Mucosa of stomach (tissue), 1 donor: ENCODE results near the gene CDH12.
"Not testable (repeated sequence)": the region's sequence is repeated elsewhere in the genome, so short reads cannot be mapped to it uniquely, and the experiment has no call there.

Experiments used
- H3K27me3 ChIP-seq: one replicate; pipeline ENCODE4 v1.7.0; 2013; ENCODE audit warnings: mild to moderate bottlenecking, low read length; ENCODE audit not compliant: control insufficient read depth, insufficient read depth
- H3K36me3 ChIP-seq: one replicate; pipeline ENCODE4 v1.7.0; 2013; ENCODE audit warnings: low read length; ENCODE audit not compliant: control insufficient read depth, insufficient read depth
- H3K4me1 ChIP-seq: one replicate; pipeline ENCODE4 v1.7.0; 2013; ENCODE audit warnings: mild to moderate bottlenecking, low read length; ENCODE audit not compliant: control insufficient read depth, insufficient read depth
- H3K4me3 ChIP-seq: one replicate; pipeline ENCODE4 v1.7.0; 2013; ENCODE audit warnings: low read length
- H3K9ac ChIP-seq: one replicate; pipeline ENCODE4 v1.7.0; 2013; ENCODE audit warnings: mild to moderate bottlenecking, low read length, moderate library complexity
- H3K9me3 ChIP-seq: one replicate; pipeline ENCODE4 v1.7.0; 2013; ENCODE audit warnings: mild to moderate bottlenecking, low read length, moderate library complexity; ENCODE audit not compliant: control insufficient read depth
- donor health status: Pancreatic carcinoma.

The CDH12 gene

DNA sequence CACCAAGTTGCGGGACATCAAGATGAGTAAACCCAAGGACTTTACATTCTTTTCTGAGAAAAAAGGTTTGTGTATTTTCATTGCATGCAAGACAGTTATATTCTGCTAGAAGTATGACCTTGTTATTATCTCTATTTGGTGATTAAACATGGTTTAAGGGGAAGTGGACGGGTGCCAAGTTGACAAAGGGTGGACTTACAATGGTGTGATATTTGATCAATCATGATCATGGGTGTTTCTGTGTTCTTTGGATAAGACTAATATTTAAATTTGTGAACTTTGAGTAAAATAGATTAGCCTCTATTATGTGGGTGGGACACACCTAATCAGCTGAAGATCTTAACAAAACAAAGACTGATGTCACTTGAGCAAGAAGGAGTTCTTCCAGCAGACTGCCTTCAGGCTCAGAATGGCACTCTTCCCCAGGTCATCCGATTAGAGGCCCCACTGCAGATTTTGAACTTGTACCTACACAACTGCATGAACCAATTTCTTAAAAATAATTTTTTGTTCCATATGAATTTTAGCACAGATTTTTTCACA lies 782.9 kb downstream of the CDH12 start:
- Histone ChIP-seq H3K27me3 (peaks cover 4% of the 10 kb centered on the region), H3K4me1 (no peaks in the 10 kb centered on the region), H3K9ac (no peak overlapping the region), H3K9me3 (no peaks in the 10 kb centered on the region), H3K4me3 (no peak overlapping the region), H3K36me3 (no peaks in the 10 kb centered on the region)

DNA sequence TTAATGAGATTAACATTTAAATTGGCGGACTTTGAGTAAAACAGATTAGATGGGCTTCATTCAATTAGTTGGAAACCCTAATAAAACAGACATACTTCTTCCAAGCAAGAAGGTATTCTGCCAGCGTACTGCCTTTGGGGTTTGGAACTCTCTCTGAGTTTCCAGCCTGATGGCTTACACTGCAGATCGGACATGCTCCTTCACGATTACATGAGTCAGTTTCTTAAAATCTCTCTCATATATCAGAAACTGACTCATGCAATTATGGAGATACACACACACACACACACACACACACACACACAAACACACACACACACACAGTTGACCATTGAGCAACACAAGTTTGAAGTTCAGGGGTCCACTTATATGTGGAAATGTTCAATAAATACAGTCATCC lies 789.4 kb downstream of the CDH12 start:
- H3K4me1 ChIP-seq: no peaks in the 10 kb centered on the region
- H3K36me3 ChIP-seq: no peaks in the 10 kb centered on the region
- H3K27me3 ChIP-seq: peaks cover 4% of the 10 kb centered on the region
- no peaks in the 10 kb centered on the region for H3K9me3 ChIP-seq
- no peak overlapping the region for H3K4me3 ChIP-seq
- H3K9ac ChIP-seq: no peak overlapping the region

DNA sequence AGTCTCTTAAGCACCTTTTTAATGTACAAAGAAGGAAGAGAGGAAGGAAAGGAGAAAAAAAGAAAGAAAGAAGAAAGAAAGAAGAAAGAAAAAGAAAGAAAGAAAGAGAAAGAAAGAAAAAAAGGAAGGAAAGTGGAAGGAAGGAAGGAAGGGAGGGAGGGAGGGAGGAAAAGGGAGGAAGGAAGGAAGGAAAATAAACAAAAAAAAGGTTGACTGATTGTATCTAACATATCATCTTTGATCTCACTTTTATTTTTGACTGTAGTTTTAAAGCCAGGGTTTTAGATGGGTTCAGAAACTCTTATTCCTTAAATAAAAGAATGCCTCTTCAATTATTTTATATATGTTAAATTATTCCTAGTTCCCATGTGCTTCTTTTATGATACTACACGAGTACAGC lies 794.5 kb downstream of the CDH12 start:
- no peaks in the 10 kb centered on the region for H3K4me1 ChIP-seq
- H3K27me3 ChIP-seq: no peaks in the 10 kb centered on the region
- H3K9ac ChIP-seq: no peak overlapping the region
- no peaks in the 10 kb centered on the region for H3K9me3 ChIP-seq
- no peaks in the 10 kb centered on the region for H3K36me3 ChIP-seq
- H3K4me3 ChIP-seq: no peak overlapping the region

DNA sequence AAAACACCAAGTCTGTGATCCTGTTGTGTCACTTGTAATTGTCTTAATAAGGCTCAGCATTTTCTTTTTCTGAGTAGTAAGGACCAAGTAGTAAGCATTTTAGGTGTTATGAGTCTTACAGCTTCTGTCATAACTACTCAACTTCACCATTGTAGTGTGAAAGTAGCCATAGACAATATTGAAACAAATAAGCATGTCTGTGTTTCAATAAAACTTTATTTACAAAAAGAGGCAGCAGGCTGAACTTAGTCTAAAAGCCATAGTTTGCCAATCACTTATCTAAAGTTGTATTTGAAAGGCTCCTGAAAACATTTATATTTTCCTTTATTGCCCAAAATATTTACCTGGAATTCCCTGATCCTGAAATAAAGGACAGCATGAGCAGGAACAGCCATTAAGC lies 796.1 kb downstream of the CDH12 start:
- no peaks in the 10 kb centered on the region for H3K4me1 ChIP-seq
- H3K36me3 ChIP-seq: no peaks in the 10 kb centered on the region
- H3K9me3 ChIP-seq: no peaks in the 10 kb centered on the region
- no peak overlapping the region for H3K9ac ChIP-seq
- no peaks in the 10 kb centered on the region for H3K27me3 ChIP-seq
- H3K4me3 ChIP-seq: no peak overlapping the region

DNA sequence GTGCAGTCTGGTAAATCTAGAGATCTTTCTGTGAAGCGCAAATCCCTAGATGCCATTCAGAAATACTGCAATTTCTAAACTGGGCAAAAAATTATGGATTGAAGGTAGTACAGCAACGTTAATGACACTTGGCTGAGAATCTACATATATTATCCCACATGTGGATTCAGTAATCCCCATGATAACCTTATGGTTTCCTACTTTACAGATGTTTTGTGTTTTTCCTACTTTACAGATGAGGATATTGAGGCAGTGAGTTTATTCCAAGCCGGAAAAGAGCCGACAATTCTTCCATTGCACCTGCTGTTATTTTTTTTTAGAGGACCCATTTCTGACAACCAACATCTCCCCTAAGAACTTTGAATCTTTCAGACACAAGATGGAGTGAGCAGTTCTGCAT lies 796.5 kb downstream of the CDH12 start:
- Histone ChIP-seq H3K4me1 (no peaks in the 10 kb centered on the region), H3K9me3 (no peaks in the 10 kb centered on the region), H3K4me3 (no peak overlapping the region), H3K9ac (no peak overlapping the region), H3K36me3 (no peaks in the 10 kb centered on the region), H3K27me3 (no peaks in the 10 kb centered on the region)

DNA sequence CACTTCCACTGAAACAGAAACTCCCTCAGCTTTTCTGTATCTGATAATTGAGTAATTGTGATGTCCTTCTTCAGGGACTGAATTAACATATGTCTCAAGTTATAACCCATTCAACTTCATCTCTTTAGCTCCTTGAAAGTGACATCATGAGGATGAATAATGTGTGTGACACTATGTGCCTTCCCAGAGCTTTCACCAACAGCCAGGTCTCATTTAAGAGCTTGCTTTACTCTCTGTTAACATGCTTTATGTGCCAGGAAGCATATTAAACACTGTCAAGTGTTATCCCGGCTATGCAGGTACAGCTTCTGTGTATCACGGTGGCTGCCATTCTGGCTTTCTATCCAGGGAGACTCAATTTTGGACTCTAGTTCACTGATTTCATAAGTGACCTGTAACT lies 799.9 kb downstream of the CDH12 start:
- Histone ChIP-seq H3K9ac (no peak overlapping the region), H3K4me1 (no peaks in the 10 kb centered on the region), H3K36me3 (no peaks in the 10 kb centered on the region), H3K9me3 (no peaks in the 10 kb centered on the region), H3K4me3 (no peak overlapping the region), H3K27me3 (no peaks in the 10 kb centered on the region)

DNA sequence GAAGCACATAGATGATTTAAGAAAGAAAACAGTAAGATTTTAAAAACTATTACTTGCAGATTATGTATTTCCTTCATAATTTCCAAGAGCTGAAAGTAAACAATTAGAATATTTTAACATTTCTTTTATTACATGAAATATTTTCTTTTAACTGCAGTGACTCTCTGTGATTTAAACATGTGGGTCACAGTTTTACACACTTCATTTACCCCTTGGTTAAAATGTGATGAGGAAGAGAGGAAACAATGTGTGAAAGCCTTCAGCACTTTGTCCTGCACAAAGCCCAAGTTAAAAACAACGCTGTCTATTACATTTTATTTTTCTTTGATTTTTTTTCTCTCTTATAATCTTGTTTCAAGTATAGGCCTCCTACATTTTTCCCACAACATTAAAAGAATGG lies 801.3 kb downstream of the CDH12 start:
- Histone ChIP-seq H3K9ac (no peak overlapping the region), H3K27me3 (no peaks in the 10 kb centered on the region), H3K4me3 (no peak overlapping the region), H3K4me1 (no peaks in the 10 kb centered on the region), H3K36me3 (no peaks in the 10 kb centered on the region), H3K9me3 (no peaks in the 10 kb centered on the region)

DNA sequence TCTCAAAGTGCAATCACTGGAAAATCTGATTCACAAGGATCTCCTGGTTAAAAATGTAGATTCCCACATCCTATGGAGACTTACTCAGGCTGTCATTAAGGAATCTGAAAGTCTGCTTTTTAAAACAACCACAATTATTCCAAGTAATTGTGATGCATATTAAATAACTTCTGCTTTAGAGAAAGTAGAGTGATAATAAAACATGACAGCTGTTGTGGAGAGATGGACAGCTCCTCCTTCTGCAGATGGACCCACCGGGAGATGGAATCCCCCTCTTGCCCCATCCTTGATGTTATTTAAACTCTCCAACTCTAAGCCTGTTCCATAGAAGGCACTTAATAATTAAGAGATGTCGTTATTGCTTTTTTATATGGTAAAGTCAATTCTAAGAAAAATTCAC lies 802.2 kb downstream of the CDH12 start:
- Histone ChIP-seq H3K27me3 (no peaks in the 10 kb centered on the region), H3K9ac (no peak overlapping the region), H3K36me3 (no peaks in the 10 kb centered on the region)

DNA sequence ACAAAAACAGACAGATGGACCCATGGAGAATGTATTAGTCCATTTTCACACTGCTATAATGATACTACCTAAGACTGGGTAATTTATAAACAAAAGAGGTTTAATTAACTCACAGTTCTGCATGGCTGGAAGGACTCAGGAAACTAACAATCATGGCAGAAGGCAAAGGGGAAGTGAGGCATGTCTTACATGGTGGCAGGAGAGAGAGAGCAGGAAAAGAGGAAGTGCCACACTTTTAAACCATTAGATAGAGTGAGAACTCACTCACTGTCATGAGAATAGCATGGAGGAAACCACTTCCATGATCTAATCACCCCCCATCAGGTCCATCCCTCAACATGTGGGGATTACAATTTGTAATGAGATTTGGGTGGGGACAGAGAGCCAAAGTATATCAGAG lies 808.9 kb downstream of the CDH12 start:
- Histone ChIP-seq H3K36me3 (no peaks in the 10 kb centered on the region), H3K4me3 (no peak overlapping the region), H3K9me3 (no peaks in the 10 kb centered on the region), H3K9ac (no peak overlapping the region), H3K27me3 (no peaks in the 10 kb centered on the region), H3K4me1 (no peaks in the 10 kb centered on the region)

More for the DNA sequence above, 802.2 kb downstream of the CDH12 start:
- H3K4me1 ChIP-seq: no peaks in the 10 kb centered on the region
- no peak overlapping the region for H3K4me3 ChIP-seq
- no peaks in the 10 kb centered on the region for H3K9me3 ChIP-seq

DNA sequence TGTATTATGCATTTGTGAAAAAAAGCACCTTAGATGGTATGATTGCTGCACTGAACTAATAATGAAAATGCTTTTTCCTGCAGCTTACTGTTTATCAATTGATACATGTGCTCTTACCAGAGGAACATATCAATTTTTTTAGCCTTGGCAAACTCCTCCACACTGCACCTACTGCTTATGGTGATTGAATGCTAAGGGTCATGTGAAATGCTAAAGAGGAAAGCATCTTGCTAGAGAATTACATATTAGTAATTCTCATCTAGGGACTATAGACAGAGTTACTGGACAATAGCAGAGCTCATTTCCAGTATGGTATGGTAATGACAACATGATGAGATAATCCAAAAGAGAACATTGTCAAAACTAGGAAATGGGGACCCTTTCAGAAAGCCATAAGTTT lies 817.1 kb downstream of the CDH12 start:
- Histone ChIP-seq H3K4me1 (no peaks in the 10 kb centered on the region), H3K27me3 (no peaks in the 10 kb centered on the region), H3K9me3 (no peaks in the 10 kb centered on the region), H3K9ac (no peak overlapping the region), H3K4me3 (no peak overlapping the region), H3K36me3 (no peaks in the 10 kb centered on the region)

DNA sequence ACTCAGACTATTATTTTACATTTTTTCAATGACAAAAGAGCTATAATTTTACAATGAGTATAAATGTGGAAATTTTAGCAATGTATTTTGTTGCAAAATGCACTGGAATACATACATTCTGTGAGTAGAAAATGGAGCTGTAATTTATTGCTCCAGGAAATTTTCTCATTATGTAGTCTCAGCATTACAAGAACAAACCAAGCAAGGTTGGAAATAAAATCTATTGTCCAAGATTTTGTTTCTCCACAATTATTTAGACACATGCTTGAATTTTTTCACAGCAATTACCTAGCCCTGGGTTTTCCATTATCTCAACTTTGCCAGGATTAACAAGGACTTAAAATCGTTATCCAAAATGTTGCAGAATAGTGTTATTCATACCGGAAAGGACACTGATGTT lies 820.1 kb downstream of the CDH12 start:
- H3K27me3 ChIP-seq: no peaks in the 10 kb centered on the region
- no peak overlapping the region for H3K9ac ChIP-seq
- no peaks in the 10 kb centered on the region for H3K9me3 ChIP-seq
- H3K4me1 ChIP-seq: no peaks in the 10 kb centered on the region
- H3K4me3 ChIP-seq: no peak overlapping the region
- no peaks in the 10 kb centered on the region for H3K36me3 ChIP-seq

DNA sequence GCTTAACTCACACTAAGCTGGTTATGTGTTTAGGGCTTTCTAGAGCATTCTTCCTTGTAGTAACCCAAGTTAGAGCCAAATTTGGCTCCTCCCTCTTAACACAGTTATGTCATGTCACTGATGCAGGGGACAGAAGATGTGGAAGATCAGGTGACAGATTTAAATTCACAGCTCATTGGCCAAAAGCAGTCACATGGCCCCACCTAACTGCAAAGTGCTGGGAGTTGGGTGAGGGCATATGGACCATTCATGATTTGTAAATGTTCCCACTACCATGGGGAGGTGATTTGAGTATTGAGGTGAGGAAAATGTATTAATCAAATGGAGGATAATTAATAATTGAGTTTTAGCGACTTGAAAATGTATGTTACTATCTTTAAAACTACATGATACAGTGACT lies 829.4 kb downstream of the CDH12 start:
- Histone ChIP-seq H3K27me3 (no peaks in the 10 kb centered on the region), H3K4me1 (no peaks in the 10 kb centered on the region), H3K9ac (no peak overlapping the region), H3K9me3 (no peaks in the 10 kb centered on the region), H3K36me3 (no peaks in the 10 kb centered on the region), H3K4me3 (no peak overlapping the region)

DNA sequence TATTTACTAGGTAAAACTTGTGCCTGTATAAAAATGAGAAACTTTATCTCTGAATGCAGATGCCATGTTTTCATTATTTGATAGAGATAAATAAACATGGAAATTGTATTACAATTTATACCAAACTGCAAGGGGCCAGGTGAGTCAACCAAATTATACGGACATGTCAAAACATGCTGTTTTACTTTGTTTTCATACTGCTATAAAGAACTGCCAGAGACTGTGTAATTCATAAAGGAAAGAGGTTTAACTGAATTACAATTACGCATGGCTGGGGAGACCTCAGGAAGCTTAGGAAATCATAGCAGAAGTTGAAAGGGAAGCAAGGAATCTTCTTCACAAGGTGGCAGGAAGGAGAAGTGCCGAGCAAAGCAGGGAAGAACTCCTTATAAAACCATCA lies 840.3 kb downstream of the CDH12 start:
- not testable (repeated sequence) for H3K4me3 ChIP-seq, H3K36me3 ChIP-seq, H3K9me3 ChIP-seq, H3K9ac ChIP-seq, H3K4me1 ChIP-seq, H3K27me3 ChIP-seq
